Hematopoietic multipotent progenitor cell treated with erythropoietin and hydrocortisone succinate and interleukin-3 and kit ligand, for 15 days (in vitro differentiated cells): ENCODE measurements around the gene PARD6A.
A peak's percentile ranks its signal among the peaks of the same experiment; 100 is the strongest.

Experiments
- DNase-seq: peaks from one replicate; pipeline ENCODE4 v3.0.0-alpha.2; 2015; ENCODE audit warnings: low spot score

PARD6A gene, protein sequence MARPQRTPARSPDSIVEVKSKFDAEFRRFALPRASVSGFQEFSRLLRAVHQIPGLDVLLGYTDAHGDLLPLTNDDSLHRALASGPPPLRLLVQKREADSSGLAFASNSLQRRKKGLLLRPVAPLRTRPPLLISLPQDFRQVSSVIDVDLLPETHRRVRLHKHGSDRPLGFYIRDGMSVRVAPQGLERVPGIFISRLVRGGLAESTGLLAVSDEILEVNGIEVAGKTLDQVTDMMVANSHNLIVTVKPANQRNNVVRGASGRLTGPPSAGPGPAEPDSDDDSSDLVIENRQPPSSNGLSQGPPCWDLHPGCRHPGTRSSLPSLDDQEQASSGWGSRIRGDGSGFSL

DNA sequence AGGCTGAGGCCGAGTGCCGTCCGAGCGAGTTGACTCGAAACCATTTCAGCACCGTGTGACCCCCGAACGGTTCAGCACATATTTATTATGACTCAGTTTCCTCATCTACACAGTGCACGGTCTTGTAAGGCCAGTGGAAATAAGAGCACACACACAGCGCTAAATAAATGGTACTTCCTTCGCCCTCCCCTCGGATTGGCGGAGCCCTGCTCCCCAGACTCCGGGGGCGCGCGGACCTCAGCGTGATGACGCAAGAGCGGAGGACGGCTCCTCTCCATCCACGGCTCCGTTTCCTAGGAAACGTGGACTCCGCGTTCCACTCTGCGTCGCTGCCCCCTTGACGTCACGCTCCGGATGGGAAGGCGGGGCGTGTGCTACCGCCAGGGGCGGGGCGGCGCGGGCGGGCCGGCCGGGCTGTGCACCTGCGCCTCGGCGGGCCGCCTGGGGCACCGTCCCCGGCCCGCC, at the start of gene PARD6A:
TSS of gene PARD6A (plus strand) at position 397 of the 465 bp plus-strand sequence. CDS start 79 bp downstream, outside the sequence.
- peak; percentile 92 for DNase-seq

DNA sequence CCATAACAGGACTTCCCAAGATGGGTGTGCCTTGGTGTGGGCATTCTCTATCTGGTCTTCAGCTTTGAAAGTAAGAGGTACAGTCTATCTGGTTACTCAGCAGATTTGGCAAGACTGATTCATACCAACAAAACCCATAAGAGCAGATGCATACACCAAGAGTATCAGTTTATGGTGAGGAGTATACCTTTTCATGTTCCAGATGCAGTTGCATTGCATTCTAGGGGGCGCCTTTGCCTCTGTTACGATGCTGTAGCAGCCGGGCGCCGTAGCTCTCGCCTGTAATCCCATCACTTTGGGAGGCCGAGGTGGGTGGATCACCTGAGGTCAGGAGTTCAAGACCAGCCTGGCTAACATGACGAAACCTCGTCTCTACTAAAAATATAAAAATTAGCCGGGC, 47.0 kb upstream of the PARD6A start:
- DNase-seq = peak; percentile 27

DNA sequence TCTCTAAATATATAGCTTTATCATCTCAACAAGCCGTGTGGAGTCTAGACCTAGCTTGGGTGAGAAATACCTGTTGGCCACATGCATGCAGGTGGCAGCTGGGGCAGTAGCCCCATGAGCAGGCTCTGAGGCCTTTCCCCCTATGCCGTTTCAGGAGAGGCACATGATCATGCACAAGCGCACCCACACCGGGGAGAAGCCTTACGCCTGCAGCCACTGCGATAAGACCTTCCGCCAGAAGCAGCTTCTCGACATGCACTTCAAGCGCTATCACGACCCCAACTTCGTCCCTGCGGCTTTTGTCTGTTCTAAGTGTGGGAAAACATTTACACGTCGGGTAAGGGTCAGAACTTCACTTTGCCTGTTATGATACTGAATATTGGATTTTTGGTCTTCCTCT, 32.5 kb upstream of the PARD6A start:
- DNase-seq = no peak

DNA sequence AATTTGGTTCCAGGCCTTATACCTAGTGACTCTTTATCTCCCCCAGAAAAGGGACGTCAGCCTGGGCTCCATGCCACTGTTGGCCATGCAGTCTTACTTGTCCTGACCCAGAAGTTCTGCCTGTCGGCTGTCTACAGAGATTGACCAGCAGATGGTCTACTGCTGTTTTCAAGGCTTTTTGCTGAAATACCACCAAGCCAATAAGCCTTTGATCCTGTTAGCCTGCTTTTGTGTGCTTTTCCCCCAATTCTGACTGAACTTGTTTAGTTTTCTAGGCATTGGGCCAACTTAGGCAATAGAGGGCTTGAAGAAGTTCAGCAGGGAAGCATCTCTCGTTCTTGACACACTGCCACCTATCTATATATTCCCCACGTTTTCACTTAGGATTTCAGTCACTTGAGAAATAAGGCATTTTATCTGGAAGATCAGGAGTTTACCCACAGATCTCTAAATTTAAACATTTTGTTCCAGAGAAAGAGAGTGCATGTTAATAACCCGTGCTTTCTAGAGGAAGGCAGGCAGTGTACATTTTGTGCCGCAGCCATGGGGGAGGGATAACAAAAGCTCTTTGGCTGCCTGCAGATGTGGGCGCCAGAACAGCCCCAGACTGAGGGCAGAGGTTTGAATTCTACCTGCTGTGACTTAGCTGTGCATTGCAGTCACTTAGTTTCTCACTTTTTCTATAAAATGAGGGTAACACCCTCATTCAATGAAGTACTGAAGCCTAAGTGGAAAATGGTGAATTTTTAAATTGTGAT, 28.2 kb upstream of the PARD6A start:
- no peak for DNase-seq

DNA sequence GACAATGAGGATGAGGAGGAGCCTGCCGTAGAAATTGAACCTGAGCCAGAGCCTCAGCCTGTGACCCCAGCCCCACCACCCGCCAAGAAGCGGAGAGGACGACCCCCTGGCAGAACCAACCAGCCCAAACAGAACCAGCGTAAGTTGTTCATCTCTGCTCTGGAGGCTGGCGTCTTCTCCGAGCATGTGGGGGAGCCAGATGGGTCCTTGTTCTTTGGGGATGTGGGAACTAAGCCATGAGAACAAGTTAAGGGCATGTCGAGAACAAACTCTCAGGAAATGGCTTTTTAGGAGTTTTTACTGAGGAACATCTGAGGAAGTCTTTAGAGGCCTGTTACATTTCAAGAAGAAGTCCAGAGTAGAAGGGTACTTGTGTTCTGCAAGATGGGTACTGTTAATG, 24.0 kb upstream of the PARD6A start:
- no peak for DNase-seq

DNA sequence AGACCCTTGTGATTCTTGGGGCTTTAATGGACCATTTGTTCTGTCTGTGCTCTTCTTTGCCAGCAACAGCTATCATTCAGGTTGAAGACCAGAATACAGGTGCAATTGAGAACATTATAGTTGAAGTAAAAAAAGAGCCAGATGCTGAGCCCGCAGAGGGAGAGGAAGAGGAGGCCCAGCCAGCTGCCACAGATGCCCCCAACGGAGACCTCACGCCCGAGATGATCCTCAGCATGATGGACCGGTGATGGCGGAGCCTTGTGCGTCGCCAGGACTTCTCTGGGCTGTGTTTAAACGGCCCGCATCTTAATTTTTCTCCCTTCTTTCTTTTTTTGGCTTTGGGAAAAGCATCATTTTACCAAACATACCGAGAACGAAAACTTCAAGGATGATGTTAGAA, 23.1 kb upstream of the PARD6A start:
- no peak for DNase-seq

DNA sequence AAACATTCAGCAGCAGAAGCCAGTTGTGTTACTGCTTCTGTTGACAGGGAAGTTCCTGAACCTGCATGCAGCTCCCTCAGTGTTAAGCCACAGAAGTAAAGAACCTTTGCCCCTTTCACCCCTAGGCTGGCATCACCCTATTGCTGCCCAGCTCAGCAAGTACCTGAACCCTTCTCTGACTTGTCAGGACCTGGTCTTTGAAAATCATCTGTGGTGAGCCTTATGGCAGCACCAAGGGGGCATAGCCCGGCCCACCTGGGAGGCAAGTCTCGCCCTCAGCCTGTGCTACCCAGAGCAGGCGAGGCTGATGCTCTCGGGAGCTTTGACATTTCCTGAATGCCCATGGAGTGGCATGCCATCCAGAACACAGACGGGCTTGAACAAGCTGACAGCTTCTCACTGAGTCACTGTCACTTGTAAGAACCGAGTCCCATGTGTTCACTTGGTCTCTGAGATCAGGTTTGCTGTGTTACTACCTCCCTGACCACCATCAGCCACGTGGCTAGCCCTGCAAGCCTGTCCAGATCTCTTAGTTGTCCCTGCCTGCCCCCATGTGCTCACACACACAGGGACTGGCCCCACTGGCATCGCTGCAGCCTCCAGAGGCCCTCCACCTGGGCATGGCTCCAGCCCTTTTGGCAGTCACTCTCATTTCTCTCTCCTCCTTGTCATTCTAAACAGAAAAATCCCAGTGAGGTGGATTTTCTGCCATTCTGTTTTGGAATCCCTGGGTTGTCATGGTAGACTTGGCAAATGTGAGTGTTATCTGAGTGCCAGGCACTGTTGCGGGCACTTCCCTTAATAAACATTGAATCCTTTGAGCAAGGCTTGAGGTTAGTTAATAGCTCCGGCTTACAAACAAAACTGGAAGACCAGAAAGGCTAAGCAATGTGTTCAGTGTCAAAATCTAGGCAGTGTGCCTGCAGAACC, 18.7 kb upstream of the PARD6A start:
- DNase-seq = no peak

DNA sequence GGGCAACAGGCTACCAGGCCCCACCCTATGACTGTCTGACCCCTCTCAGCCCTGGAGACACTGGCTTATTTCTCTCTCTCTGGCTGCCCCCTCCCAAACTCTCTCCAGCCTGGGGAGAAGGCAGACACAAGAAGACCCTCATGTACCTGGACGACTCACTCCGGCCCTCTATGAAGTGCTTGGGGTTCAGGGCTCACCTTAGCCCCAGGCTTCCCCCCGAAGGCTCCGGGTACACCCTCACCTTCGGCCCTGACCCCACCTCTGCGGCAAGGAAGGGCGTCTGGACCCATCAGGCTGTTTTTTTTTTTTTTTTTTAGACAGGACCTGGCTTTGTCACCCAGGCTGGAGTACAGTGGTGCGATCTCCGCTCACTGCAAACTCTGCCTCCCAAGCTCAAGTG, 16.7 kb upstream of the PARD6A start:
- no peak for DNase-seq

DNA sequence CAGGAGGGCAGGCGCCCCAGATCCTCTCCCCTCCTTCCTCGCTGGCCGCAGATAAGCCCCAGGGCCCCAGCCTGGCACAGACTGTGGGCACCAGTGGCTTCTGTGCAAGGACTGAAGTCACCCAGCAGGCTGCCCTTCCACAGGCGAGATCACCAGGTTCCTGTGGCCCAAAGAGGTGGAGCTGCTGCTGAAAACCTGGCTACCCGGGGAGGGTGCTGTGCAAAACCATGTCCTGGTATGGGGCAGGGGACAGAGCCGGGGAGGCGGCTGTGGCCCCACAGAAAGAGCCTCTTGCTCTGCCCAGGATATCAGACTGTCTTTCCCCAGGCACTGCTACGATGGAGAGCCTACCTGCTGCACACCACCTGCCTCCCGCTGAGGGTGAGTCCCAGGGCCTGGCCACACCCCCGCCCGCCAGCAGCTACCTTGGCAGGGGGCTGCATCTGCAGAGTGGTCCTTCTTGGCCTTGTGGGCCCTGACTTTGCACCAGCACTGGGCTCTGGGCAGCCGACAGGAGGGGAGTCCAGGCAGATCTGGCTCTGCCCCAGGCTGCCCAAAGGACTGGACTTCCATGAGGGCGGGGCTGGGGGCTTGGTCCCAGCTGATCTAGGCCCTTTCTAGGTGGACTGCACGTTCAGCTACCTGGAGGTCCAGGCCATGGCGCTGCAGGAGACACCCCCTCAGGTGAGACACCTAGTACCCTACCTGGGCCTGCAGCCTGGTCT, 15.2 kb upstream of the PARD6A start:
- DNase-seq = no peak

DNA sequence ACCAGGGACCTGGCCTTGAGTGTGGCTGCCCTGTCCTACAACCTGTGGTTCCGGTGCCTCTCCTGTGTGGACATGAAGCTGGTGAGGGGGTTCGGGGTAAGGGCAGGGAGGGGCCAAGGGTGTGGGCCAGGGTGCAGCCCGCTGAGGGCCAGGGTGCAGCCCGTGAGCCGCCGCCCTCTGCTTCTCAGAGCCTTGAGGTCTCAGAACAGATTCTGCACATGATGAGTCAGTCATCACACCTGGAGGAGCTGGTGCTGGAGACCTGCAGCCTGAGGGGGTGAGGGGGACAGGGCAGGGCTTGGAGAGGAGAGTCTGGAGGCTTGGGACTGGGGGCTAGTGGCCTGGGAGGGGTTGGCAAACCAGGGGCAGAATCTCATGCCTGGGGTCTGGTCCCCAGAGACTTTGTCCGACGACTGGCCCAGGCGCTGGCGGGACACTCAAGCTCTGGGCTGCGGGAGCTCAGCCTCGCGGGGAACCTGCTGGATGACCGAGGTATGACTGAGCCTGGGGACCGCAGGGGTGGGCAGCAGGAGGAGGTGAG, 13.6 kb upstream of the PARD6A start:
- no peak for DNase-seq

DNA sequence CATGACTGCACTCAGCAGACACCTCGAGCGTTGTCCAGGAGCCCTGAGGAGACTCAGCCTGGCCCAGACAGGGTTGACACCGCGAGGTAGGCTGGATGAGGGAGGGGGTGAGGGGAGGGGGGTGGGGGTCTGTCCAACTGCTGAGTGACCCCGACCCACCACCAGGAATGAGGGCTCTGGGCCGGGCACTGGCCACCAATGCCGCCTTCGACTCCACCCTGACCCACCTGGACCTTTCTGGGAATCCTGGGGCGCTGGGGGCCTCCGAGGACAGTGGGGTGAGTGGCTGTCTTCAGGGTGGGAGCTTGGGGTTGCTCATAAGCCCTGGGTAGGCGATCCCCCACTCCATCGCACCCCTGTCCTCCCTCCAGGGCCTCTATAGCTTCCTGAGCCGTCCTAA, 13.1 kb upstream of the PARD6A start:
- no peak for DNase-seq

DNA sequence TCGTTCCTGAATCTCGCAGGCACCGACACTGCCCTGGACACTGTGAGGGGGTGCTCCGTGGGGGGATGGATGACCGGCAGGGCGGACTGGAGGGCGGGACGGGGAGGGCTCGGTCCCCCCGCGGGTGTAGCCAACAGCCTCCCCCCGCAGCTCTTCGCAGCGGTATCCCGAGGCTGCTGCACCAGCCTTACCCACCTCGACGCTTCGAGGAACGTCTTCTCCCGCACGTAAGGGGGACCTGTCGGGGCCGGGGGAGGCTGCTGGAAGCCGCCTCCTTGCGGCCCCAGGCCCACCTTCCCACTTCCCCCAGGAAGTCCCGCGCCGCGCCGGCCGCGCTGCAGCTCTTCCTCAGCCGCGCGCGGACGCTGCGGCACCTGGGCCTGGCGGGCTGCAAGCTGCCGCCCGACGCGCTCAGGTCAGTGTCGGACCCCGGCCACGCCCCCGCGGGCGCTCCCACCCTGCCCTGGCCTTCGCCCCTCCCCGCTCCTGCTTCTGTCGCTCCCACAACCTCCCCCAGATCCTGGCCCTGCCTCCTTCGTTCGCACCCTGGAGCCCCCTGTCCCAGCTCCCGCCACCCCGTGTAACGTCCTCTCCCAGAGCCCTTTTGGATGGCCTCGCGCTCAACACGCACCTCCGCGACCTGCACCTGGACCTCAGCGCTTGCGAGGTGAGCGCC, 12.5 kb upstream of the PARD6A start:
- DNase-seq = no peak

DNA sequence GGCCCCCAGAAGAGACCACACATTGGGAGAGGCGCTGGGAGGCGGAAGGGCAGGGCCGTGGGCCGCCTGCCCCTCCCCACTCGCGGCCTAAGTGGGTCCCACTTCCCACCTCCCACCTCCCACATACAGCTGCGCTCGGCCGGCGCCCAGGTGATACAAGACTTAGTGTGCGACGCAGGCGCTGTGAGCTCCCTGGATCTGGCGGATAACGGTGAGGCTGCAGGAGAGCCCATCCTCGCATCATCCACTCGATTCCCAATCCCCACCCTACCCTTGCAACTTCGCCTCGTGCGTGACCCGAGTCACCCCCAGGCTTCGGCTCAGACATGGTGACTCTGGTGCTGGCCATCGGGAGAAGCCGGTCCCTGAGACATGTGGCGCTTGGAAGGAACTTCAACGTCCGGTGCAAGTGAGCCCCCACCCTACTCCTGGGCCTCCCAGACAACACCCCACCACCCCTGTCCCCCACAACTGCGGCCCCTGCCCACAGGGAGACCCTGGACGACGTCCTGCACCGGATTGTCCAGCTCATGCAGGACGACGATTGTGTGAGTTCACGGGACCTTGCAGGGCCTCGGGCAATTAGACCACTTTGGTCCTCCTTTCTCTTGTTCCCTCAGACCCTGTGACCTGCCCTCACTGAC, 11.9 kb upstream of the PARD6A start:
- DNase-seq = no peak

DNA sequence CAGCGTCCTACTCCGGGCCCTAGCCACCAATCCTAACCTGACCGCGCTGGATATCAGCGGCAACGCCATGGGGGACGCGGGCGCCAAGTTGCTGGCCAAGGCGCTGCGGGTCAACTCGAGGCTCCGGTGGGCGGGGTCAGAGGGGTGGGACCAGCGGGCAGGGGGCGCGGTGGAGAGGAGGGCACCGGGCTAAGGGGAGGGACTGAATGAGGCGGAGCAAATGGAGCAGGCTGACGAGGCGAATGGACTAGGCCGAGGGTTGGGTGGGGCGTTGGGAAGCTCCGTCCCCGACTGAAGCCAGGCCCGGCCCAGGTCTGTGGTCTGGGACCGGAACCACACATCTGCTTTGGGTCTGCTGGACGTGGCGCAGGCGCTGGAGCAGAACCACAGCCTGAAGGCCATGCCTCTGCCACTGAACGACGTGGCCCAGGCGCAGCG, 11.2 kb upstream of the PARD6A start:
- no peak for DNase-seq

DNA sequence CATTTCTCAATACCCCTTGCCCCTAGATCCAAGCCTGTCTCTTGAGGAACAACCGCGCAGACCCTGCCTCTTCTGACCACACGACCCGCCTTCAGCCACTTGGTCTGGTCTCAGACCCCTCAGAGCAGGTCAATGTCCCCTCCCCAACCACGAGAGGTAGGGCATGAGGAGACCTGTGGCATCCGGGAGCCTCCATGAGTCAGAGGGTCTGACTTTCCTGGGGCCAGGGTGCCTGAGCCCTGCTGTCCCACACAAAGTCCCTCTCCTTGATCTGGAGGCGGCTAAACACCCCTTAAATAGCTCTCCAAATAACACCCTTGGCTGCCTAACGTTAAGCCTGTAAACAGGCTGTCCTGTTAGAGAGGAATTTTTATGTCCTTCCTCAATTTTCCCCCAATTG, 10.7 kb upstream of the PARD6A start:
- DNase-seq = no peak

DNA sequence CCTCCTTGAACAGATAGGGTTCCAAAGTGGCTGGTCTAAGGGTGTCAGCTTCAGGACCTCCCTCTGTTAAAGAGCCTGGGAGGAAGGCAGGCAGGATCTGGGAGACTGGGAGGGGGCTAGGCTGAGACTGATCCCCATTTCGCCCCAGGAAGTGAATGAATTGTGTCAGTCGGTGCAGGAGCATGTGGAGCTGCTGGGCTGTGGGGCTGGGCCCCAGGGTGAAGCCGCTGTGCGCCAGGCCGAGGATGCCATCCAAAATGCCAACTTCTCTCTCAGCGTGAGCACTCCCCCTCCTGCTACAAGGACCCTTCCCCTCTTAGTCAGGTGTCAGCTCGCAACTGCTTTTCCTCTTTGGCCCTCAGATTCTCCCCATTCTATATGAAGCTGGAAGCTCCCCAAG, 9.7 kb upstream of the PARD6A start:
- no peak for DNase-seq

DNA sequence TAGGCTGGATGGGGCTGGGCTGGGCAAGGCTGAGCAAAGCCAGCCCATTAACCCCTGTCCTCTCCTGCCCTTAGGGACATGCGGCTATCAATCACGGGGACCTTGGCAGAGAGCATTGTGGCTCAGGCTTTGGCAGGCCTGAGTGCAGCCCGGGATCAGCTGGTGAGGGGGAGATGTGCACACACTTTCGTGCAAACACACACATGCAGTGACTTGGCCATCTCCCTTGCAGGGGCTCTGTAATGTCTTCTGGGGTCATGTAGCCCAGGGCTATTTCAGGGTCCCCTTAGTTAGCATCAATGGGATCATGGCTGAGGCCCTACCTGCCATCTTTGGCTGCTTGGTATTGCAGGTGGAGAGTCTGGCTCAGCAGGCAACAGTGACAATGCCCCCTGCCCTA, 8.9 kb upstream of the PARD6A start:
- DNase-seq = no peak

DNA sequence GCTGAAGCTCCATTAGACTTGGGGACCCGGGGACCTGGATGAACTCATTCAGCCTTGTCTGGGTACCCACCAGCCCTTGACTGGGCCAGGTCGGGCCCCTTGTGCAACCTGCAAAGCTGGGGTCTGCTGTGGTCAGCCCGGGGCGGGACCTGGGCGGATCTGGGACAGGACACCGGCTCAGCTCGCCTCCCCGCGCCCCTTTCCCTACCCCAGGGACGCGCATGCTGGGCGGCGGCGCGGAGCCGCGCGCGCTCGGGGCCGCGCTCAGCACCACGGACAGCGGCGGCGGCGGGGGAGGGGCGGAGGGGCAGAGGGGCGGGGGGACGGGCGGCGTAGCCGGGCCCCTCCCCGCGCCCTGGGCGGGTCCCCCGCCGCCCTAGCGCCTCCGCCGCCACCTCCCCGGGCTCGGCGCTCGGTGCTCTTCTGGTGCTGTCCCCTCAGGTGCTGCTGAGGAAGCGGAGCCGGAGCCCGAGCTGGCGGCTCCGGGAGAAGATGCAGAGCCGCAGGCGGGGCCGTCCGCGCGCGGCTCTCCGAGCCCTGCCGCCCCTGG, 8.1 kb upstream of the PARD6A start:
- DNase-seq = no peak

DNA sequence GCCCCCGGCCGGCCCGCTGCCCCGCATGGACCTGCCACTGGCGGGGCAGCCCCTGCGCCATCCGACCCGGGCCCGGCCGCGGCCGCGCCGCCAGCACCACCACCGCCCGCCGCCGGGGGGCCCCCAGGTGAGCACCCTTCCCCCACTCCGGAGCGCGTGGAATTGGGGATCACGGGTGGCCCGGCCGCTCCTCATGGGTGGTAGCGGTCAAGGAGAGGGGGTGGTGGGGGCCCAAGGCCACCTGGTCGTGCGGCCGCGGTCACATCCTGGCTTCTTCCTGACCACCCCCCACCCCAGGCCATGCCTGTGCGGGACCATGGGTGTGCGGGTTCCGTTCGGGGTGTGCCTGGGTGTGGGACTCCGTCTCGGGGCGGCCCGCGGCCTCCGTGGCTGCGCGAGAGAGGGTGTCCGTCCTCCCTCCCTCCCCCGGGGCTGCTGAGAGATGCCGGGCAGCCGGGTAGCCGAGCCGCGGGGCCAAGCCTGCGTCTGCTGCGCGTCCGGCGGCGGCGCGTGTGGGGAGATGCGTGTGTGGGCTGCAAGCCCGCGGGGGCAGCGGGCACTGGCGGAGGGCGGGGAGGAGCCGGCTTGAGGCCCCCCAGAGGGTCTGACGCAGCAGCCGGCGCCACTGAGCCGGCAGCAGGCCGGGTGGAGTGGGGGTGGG, 7.5 kb upstream of the PARD6A start:
- DNase-seq = no peak
